ENCODE measurements around the gene CMTM1.

DNA sequence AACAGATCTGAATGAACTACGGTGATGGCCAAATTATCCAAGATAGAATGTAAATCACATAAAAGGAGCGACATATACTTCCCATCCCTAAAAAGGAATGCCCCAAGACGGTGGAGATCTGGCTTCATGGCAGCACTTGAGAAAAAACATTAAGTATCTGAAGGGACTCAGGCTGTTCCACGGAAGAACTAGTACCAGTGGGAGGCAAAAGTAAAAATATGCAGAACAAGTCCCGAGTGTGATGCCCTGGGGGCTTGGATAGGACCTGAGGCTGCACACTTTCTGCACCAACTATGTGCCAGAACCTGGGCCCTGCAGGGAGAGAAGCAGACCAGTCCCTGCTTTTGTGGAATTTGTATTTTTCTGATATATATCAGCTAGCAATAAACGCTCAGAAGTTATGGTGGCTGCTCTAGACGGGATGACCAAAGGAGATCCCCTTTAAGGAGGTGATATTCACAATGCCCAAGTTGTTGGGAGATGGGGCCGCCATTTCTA lies 14.4 kb upstream of the CMTM1 start:
- TF ChIP-seq CTCF (IDR thresholded peaks at IDR 0.05; ENCODE audit: poor library complexity, severe bottlenecking), result no peak
- TF ChIP-seq SMC3 (conservative IDR thresholded peaks at IDR 0.05; ENCODE audit: poor library complexity), result no peak
- TF ChIP-seq TAF1 (IDR thresholded peaks at IDR 0.05; ENCODE audit: low read depth), result no peak
- no peak for TF ChIP-seq MXI1 (conservative IDR thresholded peaks at IDR 0.05; ENCODE audit: poor library complexity, severe bottlenecking)
- TF ChIP-seq, protein P1, sequence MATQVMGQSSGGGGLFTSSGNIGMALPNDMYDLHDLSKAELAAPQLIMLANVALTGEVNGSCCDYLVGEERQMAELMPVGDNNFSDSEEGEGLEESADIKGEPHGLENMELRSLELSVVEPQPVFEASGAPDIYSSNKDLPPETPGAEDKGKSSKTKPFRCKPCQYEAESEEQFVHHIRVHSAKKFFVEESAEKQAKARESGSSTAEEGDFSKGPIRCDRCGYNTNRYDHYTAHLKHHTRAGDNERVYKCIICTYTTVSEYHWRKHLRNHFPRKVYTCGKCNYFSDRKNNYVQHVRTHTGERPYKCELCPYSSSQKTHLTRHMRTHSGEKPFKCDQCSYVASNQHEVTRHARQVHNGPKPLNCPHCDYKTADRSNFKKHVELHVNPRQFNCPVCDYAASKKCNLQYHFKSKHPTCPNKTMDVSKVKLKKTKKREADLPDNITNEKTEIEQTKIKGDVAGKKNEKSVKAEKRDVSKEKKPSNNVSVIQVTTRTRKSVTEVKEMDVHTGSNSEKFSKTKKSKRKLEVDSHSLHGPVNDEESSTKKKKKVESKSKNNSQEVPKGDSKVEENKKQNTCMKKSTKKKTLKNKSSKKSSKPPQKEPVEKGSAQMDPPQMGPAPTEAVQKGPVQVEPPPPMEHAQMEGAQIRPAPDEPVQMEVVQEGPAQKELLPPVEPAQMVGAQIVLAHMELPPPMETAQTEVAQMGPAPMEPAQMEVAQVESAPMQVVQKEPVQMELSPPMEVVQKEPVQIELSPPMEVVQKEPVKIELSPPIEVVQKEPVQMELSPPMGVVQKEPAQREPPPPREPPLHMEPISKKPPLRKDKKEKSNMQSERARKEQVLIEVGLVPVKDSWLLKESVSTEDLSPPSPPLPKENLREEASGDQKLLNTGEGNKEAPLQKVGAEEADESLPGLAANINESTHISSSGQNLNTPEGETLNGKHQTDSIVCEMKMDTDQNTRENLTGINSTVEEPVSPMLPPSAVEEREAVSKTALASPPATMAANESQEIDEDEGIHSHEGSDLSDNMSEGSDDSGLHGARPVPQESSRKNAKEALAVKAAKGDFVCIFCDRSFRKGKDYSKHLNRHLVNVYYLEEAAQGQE (IDR thresholded peaks at IDR 0.05; ENCODE audit: borderline replicate concordance), result no peak
- no peak for TF ChIP-seq POLR2AphosphoS5 (IDR thresholded peaks at IDR 0.05)
- TF ChIP-seq EZH2 (IDR thresholded peaks at IDR 0.05; ENCODE audit: borderline replicate concordance, insufficient read depth, low read length, poor library complexity, severe bottlenecking), result no peak
- no peak for TF ChIP-seq EP300 (conservative IDR thresholded peaks at IDR 0.05; ENCODE audit: poor library complexity, severe bottlenecking)
- TF ChIP-seq RAD21 (conservative IDR thresholded peaks at IDR 0.05), result no peak
